ENCODE measurements around the gene JUNB. TPM values are rescaled to one million over a fixed set of nuclear protein-coding genes. Genes with fewer than 3 reads are reported as not detected.

JUNB gene
- total and polyA plus RNA-seq, 7 donors: 25.1 to 217 (median 37.4) TPM

DNA sequence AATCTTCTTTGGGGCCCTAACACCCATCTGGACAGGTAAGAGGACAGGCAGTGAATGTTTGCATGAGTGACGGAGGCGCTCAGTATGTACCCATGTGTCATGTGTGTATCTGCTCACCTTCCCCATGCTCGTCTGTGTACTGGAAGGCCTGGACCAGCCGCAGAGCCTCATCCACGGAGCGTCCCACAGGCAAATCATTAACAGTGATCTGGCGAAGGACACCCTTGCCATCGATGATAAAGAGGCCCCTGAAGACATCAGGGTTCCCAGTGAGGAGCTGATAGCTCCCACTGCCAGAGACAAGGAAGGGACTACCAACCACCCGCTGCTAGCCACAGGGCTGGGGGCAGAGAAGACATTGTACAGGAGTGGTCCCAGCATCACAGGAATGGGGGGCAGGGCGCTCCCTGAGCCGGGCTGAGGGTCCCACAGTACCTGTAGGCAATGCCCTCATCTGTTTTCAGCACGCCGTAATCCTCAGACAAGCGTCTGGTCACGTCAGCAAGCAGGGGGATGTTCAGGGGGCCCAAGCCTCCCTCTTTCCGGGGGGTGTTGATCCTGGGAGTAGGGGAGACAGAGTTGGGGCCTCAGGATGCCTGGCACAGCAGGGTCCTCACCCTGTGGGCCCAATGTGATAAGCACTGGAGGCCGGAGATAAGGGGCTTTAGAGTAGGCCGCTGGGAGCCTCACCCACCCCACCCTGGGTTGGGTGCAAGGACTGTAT lies 8.6 kb downstream of the JUNB start:
- no peaks in the 10 kb centered on the region for H3K27me3 ChIP-seq (ENCODE audit: insufficient read depth in 3 of 3, low read length in 2 of 3)
- no peaks in the 10 kb centered on the region for H3K9me3 ChIP-seq
- peaks cover 0 to 31% of the 10 kb centered on the region in 2 donors for H3K36me3 ChIP-seq (ENCODE audit: insufficient read depth in 1 of 2, low read depth in 1 of 2)
- WGBS, 3 donors: 92 to 94% (median 93%) methylated on average over 18 of the region's 18 CpGs
- H3K4me3 ChIP-seq: peak overlapping the region; percentile 96
- DNase-seq (no peak), ATAC-seq (no peak)
- intact Hi-C loops (cut with DNase I): loop anchor here (5.0 to 10.0 kb wide), 3 partner anchors 38 to 135 kb away; partner anchors contain the start of genes CALR (in 1 of the 2), FARSA (in 1 of the 2) and TNPO2 (in 1 of the 2)
- TF ChIP-seq, protein P1, sequence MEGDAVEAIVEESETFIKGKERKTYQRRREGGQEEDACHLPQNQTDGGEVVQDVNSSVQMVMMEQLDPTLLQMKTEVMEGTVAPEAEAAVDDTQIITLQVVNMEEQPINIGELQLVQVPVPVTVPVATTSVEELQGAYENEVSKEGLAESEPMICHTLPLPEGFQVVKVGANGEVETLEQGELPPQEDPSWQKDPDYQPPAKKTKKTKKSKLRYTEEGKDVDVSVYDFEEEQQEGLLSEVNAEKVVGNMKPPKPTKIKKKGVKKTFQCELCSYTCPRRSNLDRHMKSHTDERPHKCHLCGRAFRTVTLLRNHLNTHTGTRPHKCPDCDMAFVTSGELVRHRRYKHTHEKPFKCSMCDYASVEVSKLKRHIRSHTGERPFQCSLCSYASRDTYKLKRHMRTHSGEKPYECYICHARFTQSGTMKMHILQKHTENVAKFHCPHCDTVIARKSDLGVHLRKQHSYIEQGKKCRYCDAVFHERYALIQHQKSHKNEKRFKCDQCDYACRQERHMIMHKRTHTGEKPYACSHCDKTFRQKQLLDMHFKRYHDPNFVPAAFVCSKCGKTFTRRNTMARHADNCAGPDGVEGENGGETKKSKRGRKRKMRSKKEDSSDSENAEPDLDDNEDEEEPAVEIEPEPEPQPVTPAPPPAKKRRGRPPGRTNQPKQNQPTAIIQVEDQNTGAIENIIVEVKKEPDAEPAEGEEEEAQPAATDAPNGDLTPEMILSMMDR (IDR thresholded peaks at IDR 0.05): no peak
- no peak overlapping the region for H3K27ac ChIP-seq
- peaks cover 19% of the 10 kb centered on the region for H3K4me1 ChIP-seq

DNA sequence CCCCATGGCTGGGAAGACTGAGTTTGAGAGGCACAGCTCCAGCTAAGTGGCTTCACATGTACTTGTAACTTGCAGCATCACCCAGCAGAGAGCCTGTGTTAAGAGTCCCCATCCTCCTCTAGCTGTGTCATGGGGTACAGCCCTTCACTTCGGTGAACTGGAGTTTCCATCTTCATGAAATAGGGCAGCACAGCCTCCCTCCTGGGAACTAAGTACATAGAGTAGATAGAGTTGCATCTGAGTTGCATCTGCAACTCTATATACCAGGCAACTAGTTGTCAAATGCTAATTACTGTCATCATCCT lies 9.1 kb downstream of the JUNB start:
- peaks cover 19% of the 10 kb centered on the region for H3K4me1 ChIP-seq
- H3K36me3 ChIP-seq (ENCODE audit: insufficient read depth in 1 of 2, low read depth in 1 of 2): peaks cover 0 to 31% of the 10 kb centered on the region in 2 donors
- DNase-seq: no peak
- H3K27ac ChIP-seq: peak overlapping the region; percentile 6
- H3K27me3 ChIP-seq (ENCODE audit: insufficient read depth in 3 of 3, low read length in 2 of 3): no peaks in the 10 kb centered on the region
- no peaks in the 10 kb centered on the region for H3K9me3 ChIP-seq
- peak overlapping the region; percentile 96 for H3K4me3 ChIP-seq
- 79 to 89% (median 80%) methylated on average over 1 of the region's 1 CpG for WGBS, 3 donors
- ATAC-seq: no peak
- TF ChIP-seq, protein P1 (IDR thresholded peaks at IDR 0.05): no peak
- intact Hi-C loops (cut with DNase I): loop anchor here in 1 of 2 donors (5.0 to 10.0 kb wide), 2 partner anchors 38 to 134 kb away; partner anchors contain the start of genes CALR and FARSA

DNA sequence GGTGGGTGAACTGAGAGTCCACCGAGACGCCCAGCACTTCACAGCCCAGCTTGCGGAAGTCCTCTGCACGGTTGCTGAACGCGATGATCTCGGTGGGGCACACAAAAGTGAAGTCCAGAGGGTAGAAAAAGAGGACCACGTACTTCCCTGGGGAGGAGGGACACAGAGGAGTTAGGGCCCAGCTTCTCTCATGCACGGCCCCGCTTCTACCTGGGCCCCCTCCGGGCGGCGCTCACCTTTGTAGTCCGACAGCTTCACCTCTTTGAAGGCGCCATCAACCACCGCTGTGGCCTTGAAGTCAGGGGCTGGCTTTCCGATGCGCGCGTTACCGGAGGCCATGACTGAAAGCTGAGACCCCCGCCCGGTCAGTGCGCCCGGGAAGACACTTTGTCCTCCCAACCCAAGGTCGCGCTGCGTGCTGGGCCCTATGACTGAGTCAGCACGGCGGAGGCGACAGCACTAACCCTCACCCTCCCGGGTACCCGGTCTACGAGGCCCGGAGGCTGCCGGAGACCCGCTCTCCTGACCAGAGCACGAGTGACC lies 9.7 kb downstream of the JUNB start:
- peak overlapping the region; percentile 96 for H3K4me3 ChIP-seq
- no peaks in the 10 kb centered on the region for H3K9me3 ChIP-seq
- 7 to 10% (median 8%) methylated on average over 36 to 38 of the region's 38 CpGs for WGBS, 3 donors
- DNase-seq (peak; percentile 48 to 70), ATAC-seq (peak; percentile 22 to 51 (median 38))
- peak overlapping the region; percentile 82 for H3K27ac ChIP-seq
- intact Hi-C loops (cut with DNase I): loop anchor here in 1 of 2 donors (5.0 to 10.0 kb wide), 2 partner anchors 39 to 134 kb away; partner anchors contain the start of genes CALR and FARSA
- H3K4me1 ChIP-seq: peaks cover 20% of the 10 kb centered on the region
- peaks cover 0 to 31% of the 10 kb centered on the region in 2 donors for H3K36me3 ChIP-seq (ENCODE audit: insufficient read depth in 1 of 2, low read depth in 1 of 2)
- no peaks in the 10 kb centered on the region for H3K27me3 ChIP-seq (ENCODE audit: insufficient read depth in 3 of 3, low read length in 2 of 3)
- TF ChIP-seq, protein P1 (IDR thresholded peaks at IDR 0.05): no peak

DNA sequence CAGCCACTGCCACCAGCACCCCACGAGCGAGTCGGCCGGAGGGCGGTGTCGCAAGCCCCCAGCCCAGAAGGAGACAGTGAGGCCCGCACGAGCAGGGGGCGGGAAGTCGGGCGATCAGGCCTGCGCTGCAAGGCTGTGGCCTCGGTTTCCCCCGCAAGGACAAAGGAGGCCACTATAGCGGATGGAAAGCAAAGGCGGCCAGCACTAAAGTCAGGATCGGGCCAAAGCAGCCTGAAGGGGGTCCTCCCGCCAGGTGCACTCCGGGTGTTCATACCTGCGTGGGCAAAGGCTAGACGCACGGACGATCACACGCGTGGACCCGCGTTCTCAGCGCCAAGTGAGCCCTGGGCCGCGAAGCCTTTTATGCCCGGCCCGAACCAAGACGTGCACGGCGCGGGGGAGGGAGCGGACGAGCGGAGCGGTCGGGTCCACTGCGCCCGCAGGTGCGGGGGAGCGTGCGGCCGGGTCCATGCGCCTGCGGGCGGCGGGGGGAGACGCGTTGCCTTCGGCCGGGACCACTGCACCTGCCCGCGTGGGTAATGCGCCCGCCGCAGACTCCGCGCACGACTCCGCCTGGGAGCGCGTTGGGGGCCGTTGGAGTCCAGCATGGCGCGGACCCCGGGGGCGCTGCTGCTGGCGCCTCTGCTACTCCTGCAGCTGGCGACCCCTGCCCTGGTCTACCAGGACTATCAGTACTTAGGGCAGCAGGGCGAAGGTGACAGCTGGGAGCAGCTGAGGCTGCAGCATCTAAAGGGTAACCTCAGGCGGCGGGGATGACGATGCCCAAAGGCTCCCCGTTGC lies 10.4 kb downstream of the JUNB start, which contains the start of the genes PRDX2 and THSD8:
Gene PRDX2, minus strand, starts transcription at position 335 of the 801 bp plus-strand sequence. CDS start 539 bp downstream, outside the sequence.
Gene THSD8, plus strand, starts transcription at position 604 of the 801 bp plus-strand sequence. Its CDS starts 3 bp downstream, at position 607.
- peak within 1 kb of the TSS; percentile 82 for H3K27ac ChIP-seq
- TF ChIP-seq, protein P1 (IDR thresholded peaks at IDR 0.05): peak; percentile 3
- H3K4me1 ChIP-seq: peaks cover 22% of the 10 kb centered on the region
- WGBS, 3 donors: 0 to 1% (median 1%) methylated on average over 60 to 78 of the region's 78 CpGs
- peak; percentile 83 to 87 (median 85) for ATAC-seq
- intact Hi-C loops (cut with DNase I): loop anchor here in 1 of 2 donors (5.0 to 10.0 kb wide), 2 partner anchors 39 to 133 kb away; partner anchors contain the start of genes CALR and FARSA
- H3K36me3 ChIP-seq (ENCODE audit: insufficient read depth in 1 of 2, low read depth in 1 of 2): peaks cover 0 to 31% of the 10 kb centered on the region in 2 donors
- no peaks in the 10 kb centered on the region for H3K27me3 ChIP-seq (ENCODE audit: insufficient read depth in 3 of 3, low read length in 2 of 3)
- H3K9me3 ChIP-seq: no peaks in the 10 kb centered on the region
- peak within 1 kb of the TSS; percentile 96 for H3K4me3 ChIP-seq
- DNase-seq: peak; percentile 86 to 89

All from psoas muscle (tissue), 8 donors.